Skeletal muscle cell (primary cell): ENCODE measurements around the gene TAPBPL.
A peak's percentile ranks its signal among the peaks of the same experiment; 100 is the strongest.

Experiments
- DNase-seq: peaks from one replicate; pipeline ENCODE4 v3.0.0-alpha.2; 2010; ENCODE audit warnings: low read depth
- H3K4me3 ChIP-seq: 2 replicates; pipeline ENCODE4 v1.5.1; 2011; ENCODE audit warnings: low read depth, mild to moderate bottlenecking, control low read depth, low read length, moderate library complexity

The TAPBPL gene

DNA sequence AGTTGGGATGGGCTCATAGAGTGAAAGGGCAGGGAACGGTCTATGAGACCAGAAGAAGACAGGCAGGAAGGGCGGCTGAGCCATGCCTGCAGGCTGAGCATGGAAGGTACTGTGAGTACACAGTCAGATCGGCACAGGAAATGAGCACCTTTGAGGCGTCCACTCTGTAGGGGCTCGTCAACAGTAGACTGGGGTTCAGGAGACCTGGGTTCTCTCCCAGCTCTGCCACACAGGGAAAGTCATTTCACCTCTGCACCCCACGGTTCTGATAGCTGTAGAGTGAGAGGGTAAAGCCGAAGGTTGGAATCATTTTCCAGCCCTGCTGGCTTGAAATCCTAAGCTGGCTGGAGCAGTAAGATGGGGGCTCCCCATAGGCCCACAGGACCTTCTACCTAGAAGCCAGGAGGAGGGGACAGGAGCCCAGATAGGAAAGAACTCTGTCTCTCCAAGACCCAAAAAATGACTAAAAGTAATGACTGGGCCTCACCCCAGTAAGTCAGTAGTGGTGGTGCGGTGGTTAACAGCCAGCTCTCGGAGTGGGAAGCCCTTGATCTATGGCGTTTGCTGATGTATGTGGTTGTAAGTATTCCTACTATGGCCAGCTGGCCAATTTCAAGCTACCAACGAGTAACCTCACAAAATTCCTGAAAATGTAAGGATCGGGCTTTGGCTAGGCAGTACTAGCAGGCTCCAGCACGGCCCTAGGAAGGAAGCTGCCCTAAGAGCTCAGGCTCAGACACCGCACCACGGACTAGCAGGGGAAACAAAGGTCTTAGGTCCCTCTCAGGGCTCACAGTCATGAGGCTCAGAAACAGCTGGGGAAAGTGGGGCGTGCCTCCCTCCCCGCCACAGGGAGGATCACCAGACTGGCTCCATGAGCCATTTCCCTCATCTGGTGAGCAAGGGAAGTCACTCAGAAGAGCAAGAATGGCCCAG lies 17.4 kb upstream of the TAPBPL start:
- H3K4me3 ChIP-seq, result no peak overlapping the region
- no peak for DNase-seq

DNA sequence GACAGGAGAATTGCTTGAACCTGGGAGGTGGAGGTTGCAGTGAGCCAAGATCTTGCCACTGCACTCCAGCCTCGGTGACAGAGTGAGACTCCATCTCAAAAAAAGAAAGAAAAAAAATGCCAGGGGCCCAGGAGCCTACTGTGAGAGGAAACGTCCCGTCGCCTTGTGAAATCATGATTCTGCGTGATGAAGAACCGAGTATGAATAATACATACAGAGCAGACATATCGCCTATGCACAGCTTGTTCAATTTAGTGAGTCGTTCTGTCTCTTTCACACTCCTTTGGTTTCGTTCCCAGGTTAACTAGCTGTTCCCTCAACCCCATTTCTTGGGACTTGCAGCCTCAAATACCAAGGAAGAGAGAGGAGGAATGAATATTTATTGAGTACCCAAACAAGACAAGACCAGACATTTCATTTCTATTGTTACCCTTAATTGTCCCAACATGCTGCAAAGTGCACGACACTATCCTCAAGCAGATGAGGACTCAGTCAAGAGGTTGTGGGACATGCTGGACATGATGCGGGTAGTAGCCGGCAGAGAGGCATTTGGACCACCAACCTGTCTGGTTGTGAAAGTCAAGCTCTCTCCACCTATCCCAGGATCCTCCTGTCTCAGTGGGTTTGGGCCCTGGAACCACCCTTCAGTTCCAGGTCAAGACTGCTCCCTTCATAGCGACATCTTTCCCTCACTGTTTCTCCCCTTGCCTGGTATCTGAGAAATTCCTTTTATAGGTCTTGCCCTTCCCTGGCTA lies 15.7 kb upstream of the TAPBPL start:
- DNase-seq, result no peak

DNA sequence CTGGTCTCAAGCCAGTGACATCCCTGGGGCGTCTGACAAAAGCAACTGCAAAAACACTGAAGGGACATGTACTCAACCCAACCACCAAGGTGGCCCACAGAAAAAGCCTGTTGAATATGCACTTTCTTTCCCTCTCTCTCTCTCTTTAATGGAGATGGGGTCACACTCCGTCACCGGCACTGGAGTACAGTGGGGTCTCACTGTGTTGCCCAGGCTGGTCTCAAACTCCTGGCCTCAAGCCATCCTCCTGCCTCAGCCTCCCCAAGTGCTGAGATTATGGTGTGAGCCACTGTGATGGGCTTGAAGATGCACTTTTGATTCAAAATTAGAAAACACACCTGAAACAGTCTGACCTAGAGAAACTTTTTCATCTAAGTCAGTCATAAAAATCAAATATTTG lies 14.3 kb upstream of the TAPBPL start:
- H3K4me3 ChIP-seq, result no peak overlapping the region
- no peak for DNase-seq

More for the DNA sequence above, 15.7 kb upstream of the TAPBPL start:
- no peak overlapping the region for H3K4me3 ChIP-seq

DNA sequence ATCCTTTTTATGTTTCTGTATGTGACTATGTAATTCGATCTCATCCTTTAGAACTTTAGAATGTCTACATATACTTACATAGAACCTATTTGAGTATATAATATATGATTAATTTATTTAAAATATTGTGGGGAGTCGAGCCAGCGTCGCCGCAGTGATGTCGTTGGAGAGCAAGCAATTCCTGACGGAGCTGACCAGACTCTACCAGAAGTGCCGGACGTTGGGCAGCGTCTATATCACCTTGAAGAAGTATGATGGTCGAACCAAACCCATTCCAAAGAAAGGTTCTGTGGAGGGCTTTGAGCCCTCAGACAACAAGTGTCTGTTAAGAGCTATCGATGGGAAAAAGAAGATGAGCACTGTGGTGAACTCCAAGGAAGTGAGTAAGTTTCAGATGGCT lies 13.5 kb upstream of the TAPBPL start:
- H3K4me3 ChIP-seq, result no peak overlapping the region
- no peak for DNase-seq

DNA sequence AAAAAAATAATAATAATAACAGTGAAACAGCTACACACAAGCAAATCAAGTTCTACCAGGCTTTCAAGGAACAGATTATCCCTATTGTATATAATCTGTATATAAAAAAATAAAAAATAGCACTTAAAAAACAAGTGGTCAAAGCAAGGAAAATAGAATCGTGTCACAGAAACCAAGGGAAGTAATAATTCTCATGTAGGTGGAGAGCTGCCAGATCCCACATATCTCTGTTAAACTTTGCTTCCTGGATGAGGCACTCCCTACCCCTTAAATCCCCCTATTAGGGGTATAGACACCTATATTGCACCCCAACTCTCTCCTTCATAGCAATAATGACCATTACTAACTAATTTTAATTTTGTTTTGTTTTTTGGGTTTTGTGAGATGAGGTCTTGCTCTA lies 11.5 kb upstream of the TAPBPL start:
- H3K4me3 ChIP-seq, result no peak overlapping the region
- DNase-seq, result no peak

DNA sequence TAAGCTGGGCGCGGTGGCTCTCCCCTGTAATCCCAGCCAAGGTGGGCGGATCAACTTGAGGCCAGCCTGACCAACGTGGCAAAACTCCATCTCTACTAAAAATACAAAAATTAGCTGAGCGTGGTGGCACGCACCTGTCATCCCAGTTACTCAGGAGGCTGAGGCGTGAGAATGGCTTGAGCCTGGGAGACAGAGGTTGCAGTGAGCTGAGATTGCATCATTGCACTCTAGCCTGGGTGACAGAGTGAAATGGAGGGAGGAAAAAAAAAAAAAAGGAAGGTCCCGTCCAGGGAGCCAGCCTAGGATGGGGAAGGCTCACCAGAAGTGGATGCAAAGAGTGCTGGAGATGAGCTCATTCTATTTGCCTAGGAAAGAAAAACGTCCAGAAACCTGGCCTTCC lies 9.0 kb upstream of the TAPBPL start:
- H3K4me3 ChIP-seq, result no peak overlapping the region
- no peak for DNase-seq

DNA sequence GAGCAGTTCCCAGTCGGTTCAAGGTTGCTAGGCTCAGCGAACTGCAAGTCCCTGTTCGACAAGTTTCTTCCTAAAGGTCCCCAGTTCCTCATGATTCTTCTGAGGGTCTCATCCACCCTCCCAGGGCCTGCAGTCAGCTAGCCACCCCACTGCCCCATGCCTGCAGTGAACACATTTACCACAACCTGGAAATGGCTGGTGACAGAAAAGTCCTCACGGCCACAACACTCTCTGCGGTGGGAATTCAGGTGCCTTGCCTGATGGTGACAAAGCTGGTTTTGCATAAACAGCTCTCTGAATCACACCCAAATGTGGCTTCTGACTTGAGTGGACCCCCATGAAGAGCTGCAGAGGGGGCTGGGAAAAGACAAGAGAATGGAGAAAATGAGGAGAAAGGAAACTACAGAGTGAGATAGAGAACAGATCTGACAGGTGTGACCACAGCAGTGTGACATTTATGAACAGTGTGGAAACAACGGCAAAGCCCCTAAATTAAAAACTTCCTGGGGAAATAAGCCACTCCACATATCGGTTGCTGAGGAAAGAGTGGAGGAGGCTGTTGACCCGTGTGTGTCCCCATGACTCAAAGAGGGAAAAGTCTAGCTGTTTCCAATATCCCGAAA lies 8.4 kb upstream of the TAPBPL start:
- H3K4me3 ChIP-seq, result no peak overlapping the region
- no peak for DNase-seq

DNA sequence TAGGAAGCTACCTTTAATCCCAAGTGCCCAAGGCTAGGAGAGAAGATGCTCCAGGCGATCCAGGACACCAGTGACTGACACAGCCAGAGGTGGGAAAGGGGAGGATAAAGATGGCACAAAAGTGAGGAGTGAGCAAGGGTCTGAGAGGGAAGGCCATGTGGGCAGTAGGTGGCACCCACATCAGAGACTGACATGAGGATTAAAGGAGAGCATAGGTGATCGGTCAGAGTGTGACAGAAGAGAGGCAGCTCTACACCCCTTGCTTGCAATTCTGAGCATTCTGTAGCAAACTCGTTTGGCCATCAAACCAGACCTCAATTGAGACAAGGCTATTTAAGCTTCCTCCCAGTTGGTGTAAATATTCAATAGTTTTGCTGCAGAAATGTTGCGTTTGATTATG lies 7.8 kb upstream of the TAPBPL start:
- no peak overlapping the region for H3K4me3 ChIP-seq
- no peak for DNase-seq

DNA sequence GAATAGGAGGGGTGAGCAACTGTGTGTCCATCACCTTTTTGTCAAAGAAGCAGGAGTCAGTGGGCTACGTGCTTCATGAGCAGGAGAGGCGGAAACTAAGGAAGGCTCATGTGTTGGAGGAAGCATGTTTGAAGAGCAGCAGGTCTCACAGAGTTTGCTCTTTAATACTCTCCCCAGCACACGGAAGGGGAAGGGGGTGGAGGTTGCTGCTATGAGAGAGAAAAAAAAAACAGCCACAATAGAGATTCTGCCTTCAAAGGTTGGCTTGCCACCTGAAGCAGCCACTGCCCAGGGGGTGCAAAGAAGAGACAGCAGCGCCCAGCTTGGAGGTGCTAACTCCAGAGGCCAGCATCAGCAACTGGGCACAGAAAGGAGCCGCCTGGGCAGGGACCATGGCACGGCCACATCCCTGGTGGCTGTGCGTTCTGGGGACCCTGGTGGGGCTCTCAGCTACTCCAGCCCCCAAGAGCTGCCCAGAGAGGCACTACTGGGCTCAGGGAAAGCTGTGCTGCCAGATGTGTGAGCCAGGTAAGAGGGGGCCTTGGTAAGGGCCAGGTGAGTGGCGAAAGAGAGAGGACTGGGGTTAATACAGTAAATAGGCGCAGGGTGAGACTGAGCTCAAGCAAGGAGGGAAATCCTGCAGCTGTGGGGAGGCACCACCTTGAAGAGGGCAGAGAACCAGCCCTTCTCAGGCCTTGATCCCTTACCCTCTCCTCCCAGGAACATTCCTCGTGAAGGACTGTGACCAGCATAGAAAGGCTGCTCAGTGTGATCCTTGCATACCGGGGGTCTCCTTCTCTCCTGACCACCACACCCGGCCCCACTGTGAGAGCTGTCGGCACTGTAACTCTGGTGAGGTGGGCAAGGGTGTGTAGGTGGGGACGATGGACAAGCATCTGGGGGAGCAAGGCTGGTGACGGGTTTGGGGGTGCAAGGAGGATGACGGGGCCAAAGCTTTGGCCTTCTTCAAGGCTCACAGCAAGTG lies 6.8 kb upstream of the TAPBPL start, which contains the start of gene CD27:
Gene CD27 (plus strand): TSS at position 252 of the 985 bp plus-strand sequence. CDS start 141 bp downstream, at position 393.
- DNase-seq, result no peak

DNA sequence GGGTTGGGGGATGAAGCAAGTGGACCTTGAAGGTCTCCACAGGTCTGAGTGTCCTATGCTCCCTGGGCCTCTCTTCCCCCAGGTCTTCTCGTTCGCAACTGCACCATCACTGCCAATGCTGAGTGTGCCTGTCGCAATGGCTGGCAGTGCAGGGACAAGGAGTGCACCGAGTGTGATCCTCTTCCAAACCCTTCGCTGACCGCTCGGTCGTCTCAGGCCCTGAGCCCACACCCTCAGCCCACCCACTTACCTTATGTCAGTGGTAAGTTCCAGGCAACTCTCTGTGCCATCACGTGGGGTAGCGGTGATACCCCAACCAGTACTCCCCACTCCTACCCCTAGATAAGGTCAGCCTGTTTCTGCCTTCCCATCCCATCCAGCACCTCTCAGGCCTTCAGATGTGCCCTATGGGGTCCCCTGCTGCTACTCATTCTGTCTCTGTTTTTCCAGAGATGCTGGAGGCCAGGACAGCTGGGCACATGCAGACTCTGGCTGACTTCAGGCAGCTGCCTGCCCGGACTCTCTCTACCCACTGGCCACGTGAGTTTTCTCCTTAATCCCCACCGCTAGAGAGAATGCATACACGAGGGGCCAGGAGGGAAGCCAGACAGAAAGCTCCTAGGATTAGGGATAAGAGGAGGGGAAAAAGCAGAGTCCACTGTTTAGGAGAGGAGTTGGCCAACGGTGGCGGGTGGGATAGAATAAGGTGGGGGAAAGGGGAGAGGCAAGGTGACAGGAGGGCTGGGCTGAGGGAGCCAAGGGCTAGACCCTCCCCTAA lies 1.6 kb upstream of the TAPBPL start:
- DNase-seq, result no peak
- peak overlapping the region; percentile 62 for H3K4me3 ChIP-seq

More for the DNA sequence above, 6.8 kb upstream of the TAPBPL start, which contains the start of gene CD27:
- H3K4me3 ChIP-seq, result no peak within 1 kb of the TSS

DNA sequence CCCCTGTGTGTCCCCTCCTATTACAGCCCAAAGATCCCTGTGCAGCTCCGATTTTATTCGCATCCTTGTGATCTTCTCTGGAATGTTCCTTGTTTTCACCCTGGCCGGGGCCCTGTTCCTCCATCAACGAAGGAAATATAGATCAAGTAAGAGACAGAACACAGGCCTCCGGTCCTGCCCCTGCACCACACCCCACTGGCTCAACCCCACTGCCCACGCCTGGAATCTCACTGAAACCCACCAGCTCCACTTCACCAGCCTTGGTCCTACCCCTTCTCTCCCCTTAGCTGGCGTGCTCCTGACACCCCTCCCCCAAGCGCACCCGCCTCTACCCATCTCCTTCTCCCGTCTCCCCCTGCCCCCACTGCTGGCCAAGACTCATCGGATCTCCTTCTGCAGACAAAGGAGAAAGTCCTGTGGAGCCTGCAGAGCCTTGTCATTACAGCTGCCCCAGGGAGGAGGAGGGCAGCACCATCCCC lies 934 bp upstream of the TAPBPL start:
- no peak for DNase-seq
- H3K4me3 ChIP-seq, result peak overlapping the region; percentile 62

DNA sequence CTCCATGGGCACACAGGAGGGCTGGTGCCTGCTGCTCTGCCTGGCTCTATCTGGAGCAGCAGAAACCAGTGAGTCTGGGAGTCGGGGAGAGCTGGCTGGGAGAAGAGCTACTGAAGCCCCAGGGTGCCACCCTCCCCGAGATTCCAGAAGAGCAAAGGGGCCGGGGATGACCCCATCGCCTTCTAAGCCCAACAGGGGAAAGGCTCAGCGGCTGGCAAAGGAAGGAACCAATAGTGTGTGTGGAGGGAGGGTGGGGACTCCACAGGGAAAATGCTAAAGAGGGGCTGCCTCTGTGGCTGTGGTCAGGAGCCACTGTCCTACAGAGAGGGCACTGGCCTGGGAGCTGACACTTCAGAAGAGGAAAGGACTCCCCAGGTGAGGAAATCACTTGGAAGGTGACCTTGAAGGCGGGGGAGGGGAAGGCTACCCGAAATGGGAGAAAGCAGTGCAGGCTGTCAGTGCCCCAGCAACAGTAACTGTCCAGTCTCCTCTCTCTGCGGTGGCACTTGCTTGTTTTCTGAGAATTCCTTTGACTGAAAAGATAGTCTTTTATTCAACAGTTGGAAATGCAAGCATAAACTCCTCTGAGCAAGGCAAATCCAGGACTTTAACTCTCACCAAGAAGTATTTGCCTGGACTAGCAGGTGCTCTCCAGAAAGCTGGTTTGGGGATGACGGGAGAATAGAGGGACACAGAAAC lies 552 bp downstream of the TAPBPL start:
- peak overlapping the region; percentile 62 for H3K4me3 ChIP-seq
- no peak for DNase-seq

DNA sequence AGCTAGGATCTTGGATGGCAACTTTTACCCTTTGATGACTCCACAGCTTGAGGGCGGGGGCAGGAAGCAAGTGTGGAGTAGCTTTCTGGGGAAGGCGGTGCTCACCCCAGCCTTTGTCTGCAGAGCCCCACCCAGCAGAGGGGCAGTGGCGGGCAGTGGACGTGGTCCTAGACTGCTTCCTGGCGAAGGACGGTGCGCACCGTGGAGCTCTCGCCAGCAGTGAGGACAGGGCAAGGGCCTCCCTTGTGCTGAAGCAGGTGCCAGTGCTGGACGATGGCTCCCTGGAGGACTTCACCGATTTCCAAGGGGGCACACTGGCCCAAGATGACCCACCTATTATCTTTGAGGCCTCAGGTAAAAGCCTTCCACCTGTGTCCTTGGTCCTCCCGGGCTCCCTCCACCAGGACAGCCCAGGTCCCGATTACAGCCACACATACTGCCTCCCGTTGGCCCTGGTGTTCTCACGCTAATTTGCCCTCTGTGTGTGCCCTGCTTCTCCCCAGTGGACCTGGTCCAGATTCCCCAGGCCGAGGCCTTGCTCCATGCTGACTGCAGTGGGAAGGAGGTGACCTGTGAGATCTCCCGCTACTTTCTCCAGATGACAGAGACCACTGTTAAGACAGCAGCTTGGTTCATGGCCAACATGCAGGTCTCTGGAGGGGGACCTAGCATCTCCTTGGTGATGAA lies 1.2 kb downstream of the TAPBPL start:
- DNase-seq, result no peak
- no peak overlapping the region for H3K4me3 ChIP-seq

DNA sequence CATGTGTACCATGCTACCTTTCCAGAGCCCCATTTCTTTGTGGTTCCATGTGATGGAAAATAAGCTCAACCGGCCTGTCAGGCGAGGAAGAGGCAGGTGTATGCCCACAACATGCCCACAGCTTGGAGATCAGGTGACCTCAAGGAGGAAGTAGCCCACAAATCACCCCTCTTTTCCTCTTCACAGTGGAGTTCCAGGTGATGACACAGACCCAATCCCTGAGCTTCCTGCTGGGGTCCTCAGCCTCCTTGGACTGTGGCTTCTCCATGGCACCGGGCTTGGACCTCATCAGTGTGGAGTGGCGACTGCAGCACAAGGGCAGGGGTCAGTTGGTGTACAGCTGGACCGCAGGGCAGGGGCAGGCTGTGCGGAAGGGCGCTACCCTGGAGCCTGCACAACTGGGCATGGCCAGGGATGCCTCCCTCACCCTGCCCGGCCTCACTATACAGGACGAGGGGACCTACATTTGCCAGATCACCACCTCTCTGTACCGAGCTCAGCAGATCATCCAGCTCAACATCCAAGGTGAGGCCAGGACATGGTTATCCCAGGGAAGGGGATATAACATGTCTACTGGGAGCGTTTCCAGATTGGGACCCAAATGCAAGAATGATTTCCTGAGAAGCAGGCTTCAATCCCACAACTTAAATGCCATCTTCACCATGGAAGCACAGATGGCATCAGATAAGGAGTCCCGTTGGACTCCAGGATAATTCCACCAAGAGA lies 5.5 kb downstream of the TAPBPL start:
- H3K4me3 ChIP-seq, result no peak overlapping the region
- no peak for DNase-seq

DNA sequence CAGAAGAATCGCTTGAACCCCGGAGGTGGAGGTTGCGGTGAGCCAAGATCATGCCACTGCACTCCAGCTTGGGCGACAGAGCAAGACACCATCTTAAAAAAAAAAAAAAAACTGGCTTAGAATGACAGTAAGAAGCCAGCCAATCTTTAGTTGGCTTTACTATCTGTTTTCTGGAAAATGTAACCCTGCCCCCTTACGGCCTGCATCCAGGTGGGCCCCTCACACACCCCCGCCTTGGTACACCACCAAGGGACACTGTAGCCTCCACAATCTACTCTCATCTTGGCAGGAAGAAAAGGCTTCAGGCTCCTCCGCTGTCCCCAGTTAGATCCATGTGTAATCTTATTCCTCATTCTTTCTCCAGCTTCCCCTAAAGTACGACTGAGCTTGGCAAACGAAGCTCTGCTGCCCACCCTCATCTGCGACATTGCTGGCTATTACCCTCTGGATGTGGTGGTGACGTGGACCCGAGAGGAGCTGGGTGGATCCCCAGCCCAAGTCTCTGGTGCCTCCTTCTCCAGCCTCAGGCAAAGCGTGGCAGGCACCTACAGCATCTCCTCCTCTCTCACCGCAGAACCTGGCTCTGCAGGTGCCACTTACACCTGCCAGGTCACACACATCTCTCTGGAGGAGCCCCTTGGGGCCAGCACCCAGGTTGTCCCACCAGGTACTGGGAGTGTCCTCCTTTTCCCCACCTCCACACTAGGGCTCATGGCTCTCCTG lies 6.6 kb downstream of the TAPBPL start:
- no peak overlapping the region for H3K4me3 ChIP-seq
- no peak for DNase-seq

DNA sequence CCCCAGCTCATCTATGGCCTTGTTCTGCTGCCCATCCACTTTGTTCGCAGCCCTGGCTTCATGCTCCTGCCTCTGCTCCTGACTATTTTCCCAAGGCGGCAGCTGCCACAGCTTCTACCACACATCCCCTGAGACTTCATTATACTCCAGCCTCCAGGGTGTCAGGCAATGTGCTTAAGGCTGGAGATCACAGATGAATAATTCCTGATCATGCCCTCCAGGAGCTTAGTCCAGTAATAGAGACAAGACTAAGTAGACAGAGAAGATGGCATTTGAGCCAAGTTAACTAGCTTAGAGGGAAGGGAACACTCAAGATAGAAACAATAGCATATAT lies 7.1 kb downstream of the TAPBPL start:
- no peak overlapping the region for H3K4me3 ChIP-seq
- DNase-seq, result no peak
